Testis (tissue), 2 donors: ENCODE data around the gene ADGRG7.

Experiments used
- POLR2A ChIP-seq: fragments of 450-650 bp; IDR thresholded peaks from one replicate; pipeline ENCODE4 v1.6.1; 2017; ENCODE audit warnings: antibody characterized with exemption, mild to moderate bottlenecking, moderate library complexity
- TF ChIP-seq, protein P1 (sequence below), 3 experiments: fragments of 450-650 bp in 2 of 3; fragments of 200-600 bp in 1 of 3; sonication (generic) in 1 of 3; IDR thresholded peaks; one replicate each; pipeline ENCODE4 v1.5.1; 2016 to 2019; ENCODE audit warnings: antibody characterized with exemption in 3 of 3, mild to moderate bottlenecking in 2 of 3, moderate library complexity in 1 of 3

DNA sequence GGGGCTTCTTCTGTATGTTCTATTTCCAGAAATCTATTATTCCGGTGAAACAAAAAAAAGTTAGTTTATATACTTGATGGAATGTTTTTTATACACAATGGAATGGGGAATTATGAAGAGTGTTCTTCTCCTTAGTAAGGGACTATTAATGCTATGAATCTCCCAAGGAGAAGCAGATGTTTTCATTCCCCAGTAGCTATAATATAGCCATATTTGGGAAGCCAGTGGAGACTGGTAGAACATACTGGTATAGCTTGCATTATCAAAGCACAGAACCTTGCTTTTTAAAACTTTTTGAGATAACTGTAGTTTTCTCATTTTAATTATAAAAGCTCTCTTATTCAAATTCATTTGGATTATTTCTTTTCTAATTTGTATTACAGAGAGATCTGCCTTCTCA, 38.3 kb downstream of the ADGRG7 start:
- TF ChIP-seq, protein P1, sequence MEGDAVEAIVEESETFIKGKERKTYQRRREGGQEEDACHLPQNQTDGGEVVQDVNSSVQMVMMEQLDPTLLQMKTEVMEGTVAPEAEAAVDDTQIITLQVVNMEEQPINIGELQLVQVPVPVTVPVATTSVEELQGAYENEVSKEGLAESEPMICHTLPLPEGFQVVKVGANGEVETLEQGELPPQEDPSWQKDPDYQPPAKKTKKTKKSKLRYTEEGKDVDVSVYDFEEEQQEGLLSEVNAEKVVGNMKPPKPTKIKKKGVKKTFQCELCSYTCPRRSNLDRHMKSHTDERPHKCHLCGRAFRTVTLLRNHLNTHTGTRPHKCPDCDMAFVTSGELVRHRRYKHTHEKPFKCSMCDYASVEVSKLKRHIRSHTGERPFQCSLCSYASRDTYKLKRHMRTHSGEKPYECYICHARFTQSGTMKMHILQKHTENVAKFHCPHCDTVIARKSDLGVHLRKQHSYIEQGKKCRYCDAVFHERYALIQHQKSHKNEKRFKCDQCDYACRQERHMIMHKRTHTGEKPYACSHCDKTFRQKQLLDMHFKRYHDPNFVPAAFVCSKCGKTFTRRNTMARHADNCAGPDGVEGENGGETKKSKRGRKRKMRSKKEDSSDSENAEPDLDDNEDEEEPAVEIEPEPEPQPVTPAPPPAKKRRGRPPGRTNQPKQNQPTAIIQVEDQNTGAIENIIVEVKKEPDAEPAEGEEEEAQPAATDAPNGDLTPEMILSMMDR (IDR thresholded peaks at IDR 0.05), result no peak
- no peak for TF ChIP-seq POLR2A
